K562 (cell line): ENCODE data around the gene RYK. TPM values are rescaled to one million over a fixed set of nuclear protein-coding genes. Genes with fewer than 3 reads are reported as not detected.

Source experiments
- ATAC-seq: fragments of 200-7000 bp; cut with Tn5 transposase; 3 replicates; pipeline ENCODE4 v1.9.1; 2020; ENCODE audit warnings: moderate library complexity
- BruUV-seq: library from RNA; stranded (reverse); fragments of 400-500 nt; replicated peaks from 2 replicates; lab custom pipeline; 2021; lab: Mats Ljungman, UMichigan
- CTCF ChIA-PET: fragments of 300-600 bp; formaldehyde crosslinking; extraction: SDS; loops from one replicate; lab custom pipeline; 2021; ENCODE audit warnings: low intra/inter-chr PET ratio; lab: Yijun Ruan, JAX
- POLR2A ChIA-PET: fragments of 300-600, 350-650 bp; sonication (Branson Sonifier 250); formaldehyde crosslinking; extraction: SDS; loops from one replicate; lab custom pipeline; 2021; ENCODE audit warnings: antibody characterized with exemption, inconsistent platforms; lab: Yijun Ruan, JAX
- DNase-seq, 4 experiments: peaks; one replicate each; pipeline versions ENCODE4 v3.0.0 to v3.0.0-alpha.2; 2011 to 2018; ENCODE audit warnings: low spot score in 3 of 4, mixed read lengths in 3 of 4; ENCODE audit errors: extremely low read depth in 1 of 4
- FAIRE-seq: peaks from 2 replicates; lab custom pipeline; 2011; peaks lifted over from hg19 to GRCh38; lab: Jason Lieb, UNC
- H2AFZ ChIP-seq: 2 replicates; pipeline ENCODE4 v1.6.0; 2011; ENCODE audit warnings: low read depth, low read length, control low read depth, inconsistent platforms
- H3K27ac ChIP-seq: fragments of 200-600 bp; 3 replicates; pipeline ENCODE4 v1.8.0; 2011; ENCODE audit warnings: low read depth, mild to moderate bottlenecking, control low read depth, inconsistent platforms, low read length, moderate library complexity, mixed read lengths; ENCODE audit errors: extremely low read depth
- H3K27me3 ChIP-seq, 2 experiments: fragments of 300-600 bp in 1 of 2; 2 replicates in 1 of 2; 3 replicates in 1 of 2; pipeline versions ENCODE4 v1.6.0 to v1.8.0; 2011; ENCODE audit warnings: inconsistent platforms in 2 of 2, low read length in 2 of 2, mild to moderate bottlenecking in 1 of 2, mixed read lengths in 1 of 2, moderate library complexity in 1 of 2; ENCODE audit not compliant: control insufficient read depth in 2 of 2, insufficient read depth in 2 of 2
- H3K36me3 ChIP-seq: fragments of 300-600 bp; 3 replicates; pipeline ENCODE4 v1.8.0; 2011; ENCODE audit warnings: mild to moderate bottlenecking, low read length, inconsistent platforms; ENCODE audit not compliant: control insufficient read depth, insufficient read depth
- H3K4me1 ChIP-seq, 2 experiments: fragments of 200-600 bp in 1 of 2; replicated peaks in 1 of 2; 2 replicates in 1 of 2; 3 replicates in 1 of 2; pipeline versions ENCODE4 v1.5.1 to v1.8.0; 2011; ENCODE audit warnings: inconsistent platforms in 2 of 2, low read length in 2 of 2, mild to moderate bottlenecking in 1 of 2, mixed read lengths in 1 of 2, moderate library complexity in 1 of 2; ENCODE audit not compliant: control insufficient read depth in 2 of 2, insufficient read depth in 2 of 2
- H3K4me2 ChIP-seq: 2 replicates; pipeline ENCODE4 v1.6.1; 2011; ENCODE audit warnings: low read length, control low read depth, inconsistent platforms, mixed read lengths; ENCODE audit not compliant: insufficient read depth
- H3K4me3 ChIP-seq: fragments of 200-600 bp; sonication (generic), shearing (Covaris generic); 2 replicates; pipeline ENCODE4 v1.5.1; 2016; ENCODE audit warnings: control low read depth, inconsistent platforms
- H3K79me2 ChIP-seq: fragments of 200-600 bp; 3 replicates; pipeline ENCODE4 v1.8.0; 2011; ENCODE audit warnings: low read length, inconsistent platforms; ENCODE audit not compliant: control insufficient read depth, insufficient read depth
- H3K9ac ChIP-seq, 2 experiments: 2 replicates each; pipeline versions ENCODE4 v1.6.0 to v1.6.1; 2011; ENCODE audit warnings: low read depth in 2 of 2, low read length in 2 of 2, control low read depth in 1 of 2, inconsistent platforms in 1 of 2, mild to moderate bottlenecking in 1 of 2, mixed read lengths in 1 of 2; ENCODE audit not compliant: insufficient read depth in 1 of 2
- H3K9me1 ChIP-seq: one replicate; pipeline ENCODE4 v1.6.0; 2011; ENCODE audit warnings: inconsistent platforms, mild to moderate bottlenecking, low read length, moderate library complexity; ENCODE audit not compliant: control insufficient read depth, insufficient read depth
- H3K9me3 ChIP-seq: replicated peaks from 2 replicates; pipeline ENCODE4 v1.5.1; 2011; ENCODE audit warnings: low read depth, low read length, inconsistent platforms; ENCODE audit not compliant: control insufficient read depth, insufficient read depth
- H4K20me1 ChIP-seq: replicated peaks from 2 replicates; pipeline ENCODE4 v1.6.1; 2011; ENCODE audit warnings: low read length, inconsistent platforms, mixed read lengths; ENCODE audit not compliant: control insufficient read depth, insufficient read depth
- FOXM1 ChIP-seq, 2 experiments: fragments of 450-650 bp in 1 of 2; sonication (generic) in 1 of 2; formaldehyde crosslinking in 1 of 2; IDR thresholded peaks; 2 replicates each; pipeline versions ENCODE4 v1.6.1 to v1.9.0; 2017 to 2022; ENCODE audit warnings: low read depth in 2 of 2, mild to moderate bottlenecking in 2 of 2, missing genetic modification reagents in 1 of 2, moderate library complexity in 1 of 2
- RHOXF2B ChIP-seq: fragments of 250-450 bp; sonication (Bioruptor Pico); conservative IDR thresholded peaks from 2 replicates; pipeline ENCODE4 v1.5.1; 2021
- TCF7 ChIP-seq: sonication (generic); IDR thresholded peaks from 2 replicates; pipeline ENCODE4 v1.6.1; 2016; ENCODE audit warnings: antibody characterized with exemption, borderline replicate concordance
- U2AF1 ChIP-seq: fragments of 200-400 bp; formaldehyde crosslinking; optimal IDR thresholded peaks from 2 replicates; pipeline ENCODE3; 2017; ENCODE audit warnings: mild to moderate bottlenecking, low read depth, low read length, moderate library complexity
- whole genome bisulfite sequencing: fragments of 100-300 bp; shearing (Covaris generic); methylation state at CpG from one replicate; pipeline ENCODE4 v1.1.6; 2016; ENCODE audit warnings: low coverage, mixed read lengths; ENCODE audit not compliant: insufficient coverage; ENCODE audit errors: missing lambda C conversion rate; 5-methylcytosine and 5-hydroxymethylcytosine counted together
- in situ Hi-C: fragments of 300-500 bp; cut with MboI; formaldehyde crosslinking; loops from 4 replicates; pipeline ENCODE4 v1.15.0; 2018; ENCODE audit warnings: inconsistent platforms, mixed read lengths
- intact Hi-C: fragments of 100-400 bp; cut with micrococcal nuclease; formaldehyde crosslinking; loops from 2 replicates; pipeline ENCODE4 v1.14.2; 2022
- polyA plus RNA-seq, 8 experiments: library from polyadenylated mRNA; depleted of rRNA in 4 of 8; stranded (reverse) in 5 of 8; unstranded in 3 of 8; fragments of >200 nt; fragmentation: Nextera tagmentation in 2 of 8; fragmentation: Illumina TruSeq in 1 of 8; extraction: Ambion mirVana in 2 of 8; extraction: Trizol in 1 of 8; gene quantifications; 2 replicates each; pipeline versions ENCODE4 v1.2.1 to v1.2.3, GENCODE V29; 2011 to 2014; ENCODE audit warnings: inconsistent platforms in 1 of 8, missing spikeins in 1 of 8
- total RNA-seq, 7 experiments: library from RNA; depleted of rRNA in 6 of 7; stranded (reverse); fragments of >200 nt in 6 of 7; fragmentation: Illumina TruSeq in 2 of 7; extraction: Trizol in 2 of 7; gene quantifications; 2 replicates each; pipeline versions ENCODE4 v1.2.1 to v1.2.3, GENCODE V29; 2011 to 2021; ENCODE audit warnings: low replicate concordance in 1 of 7

The RYK gene
- total and polyA plus RNA-seq, 9 of the 15 experiments (the other 6 are each of a cell fraction or from before 2014, with no cell fraction given), result 4.2 to 29.5 (median 16.6) TPM

- no peaks in the 10 kb centered on the region for H3K9me3 ChIP-seq
- CTCF ChIA-PET, result no interaction called here
Observed at GRCh38 chr3:134148534-134148933, 102.1 kb downstream of the RYK start.

GRCh38 chr3:134147411-134147810 lies 103.2 kb downstream of the RYK start:
- POLR2A ChIA-PET, result no interaction called here
- ATAC-seq, result no peak
- no peaks in the 10 kb centered on the region for H3K36me3 ChIP-seq

More at GRCh38 chr3:134148534-134148933, 102.1 kb downstream of the RYK start:
- Histone ChIP-seq H2AFZ (no peak overlapping the region), H3K9ac (no peak overlapping the region), H3K4me3 (no peak overlapping the region), H3K9me1 (no peaks in the 10 kb centered on the region)
- intact Hi-C loops, result no loop called here
- TF ChIP-seq RHOXF2B (no peak), TCF7 (no peak)
- TF ChIP-seq, all 486 proteins: peak for 0
- 19% methylated on average over 1 of the region's 3 CpGs for WGBS
- DNase-seq (no peak), FAIRE-seq (no peak), ATAC-seq (no peak)
- BruUV-seq, result no TSS peak
- Histone ChIP-seq H3K27ac (no peak overlapping the region), H3K4me1 (no peaks in the 10 kb centered on the region), H3K27me3 (no peaks in the 10 kb centered on the region), H4K20me1 (no peaks in the 10 kb centered on the region), H3K4me2 (no peak overlapping the region), H3K36me3 (no peaks in the 10 kb centered on the region), H3K79me2 (no peaks in the 10 kb centered on the region)
- POLR2A ChIA-PET, result no interaction called here
- in situ Hi-C loops, result no loop called here

More at GRCh38 chr3:134147411-134147810, 103.2 kb downstream of the RYK start:
- Histone ChIP-seq H2AFZ (no peak overlapping the region), H3K27ac (no peak overlapping the region), H3K27me3 (no peaks in the 10 kb centered on the region), H4K20me1 (no peaks in the 10 kb centered on the region), H3K9me3 (no peaks in the 10 kb centered on the region), H3K4me1 (no peaks in the 10 kb centered on the region), H3K79me2 (no peaks in the 10 kb centered on the region), H3K4me2 (no peak overlapping the region), H3K9me1 (no peaks in the 10 kb centered on the region), H3K4me3 (no peak overlapping the region), H3K9ac (no peak overlapping the region)
- FAIRE-seq, result no peak
- 40% methylated on average over 3 of the region's 3 CpGs for WGBS
- CTCF ChIA-PET, result no interaction called here
- BruUV-seq, result no TSS peak
- DNase-seq, result no peak
- intact Hi-C loops (no loop called here), in situ Hi-C loops (no loop called here)
- TF ChIP-seq U2AF1, result no peak
- no peak for TF ChIP-seq FOXM1 (IDR thresholded peaks at IDR 0.05; ENCODE audit: low read depth)
- no peak for TF ChIP-seq FOXM1 (CRISPR knock-in tag; IDR thresholded peaks at IDR 0.05; ENCODE audit: low read depth)
